HepG2 (cell line): ENCODE results near the gene DEGS1. TPM values are rescaled to one million over a fixed set of nuclear protein-coding genes. Genes with fewer than 3 reads are reported as not detected.

Experiments
- ATAC-seq: fragments of 200-7000 bp; cut with Tn5 transposase; 3 replicates; pipeline ENCODE4 v1.9.1; 2020; ENCODE audit warnings: mild to moderate bottlenecking, moderate library complexity
- BruUV-seq: library from RNA; stranded (reverse); fragments of 400-500 nt; replicated peaks from 2 replicates; lab custom pipeline; 2021; lab: Mats Ljungman, UMichigan
- CTCF ChIA-PET: fragments of 300-600 bp; formaldehyde crosslinking; extraction: SDS; loops from one replicate; lab custom pipeline; 2021; ENCODE audit warnings: low total read pairs, inconsistent platforms, low intra/inter-chr PET ratio; lab: Yijun Ruan, JAX
- POLR2A ChIA-PET: fragments of 350-600 bp; sonication (Branson Sonifier 250); formaldehyde crosslinking; loops from one replicate; lab custom pipeline; 2020; ENCODE audit warnings: antibody characterized with exemption, inconsistent platforms; lab: Yijun Ruan, JAX
- DNase-seq: peaks from one replicate; pipeline ENCODE4 v3.0.0-alpha.2; 2015; ENCODE audit warnings: low spot score
- FAIRE-seq: peaks from 3 replicates; lab custom pipeline; 2011; peaks lifted over from hg19 to GRCh38; lab: Jason Lieb, UNC
- H2AFZ ChIP-seq: one replicate; pipeline ENCODE4 v1.6.1; 2011; ENCODE audit warnings: low read length, inconsistent platforms
- H3K27ac ChIP-seq: fragments of 300-600 bp; 3 replicates; pipeline ENCODE4 v1.8.0; 2011; ENCODE audit warnings: mixed run types, mild to moderate bottlenecking, mixed read lengths, low read length, inconsistent platforms; ENCODE audit not compliant: insufficient read depth; ENCODE audit errors: extremely low read length
- H3K27me3 ChIP-seq, 2 experiments: fragments of 200-600 bp in 1 of 2; 2 replicates in 1 of 2; 3 replicates in 1 of 2; pipeline versions ENCODE4 v1.6.0 to v1.8.0; 2011; ENCODE audit warnings: low read length in 2 of 2, mild to moderate bottlenecking in 2 of 2, moderate library complexity in 2 of 2, inconsistent platforms in 1 of 2; ENCODE audit not compliant: insufficient read depth in 2 of 2, control insufficient read depth in 1 of 2
- H3K36me3 ChIP-seq, 2 experiments: fragments of 200-600 bp in 1 of 2; replicated peaks in 1 of 2; 2 replicates in 1 of 2; 3 replicates in 1 of 2; pipeline versions ENCODE4 v1.5.1 to v1.8.0; 2011; ENCODE audit warnings: low read length in 2 of 2, inconsistent platforms in 1 of 2; ENCODE audit not compliant: insufficient read depth in 2 of 2, control insufficient read depth in 1 of 2
- H3K4me1 ChIP-seq: 2 replicates; pipeline ENCODE4 v1.5.1; 2012; ENCODE audit warnings: low read length, inconsistent platforms; ENCODE audit not compliant: insufficient read depth
- H3K4me2 ChIP-seq: 2 replicates; pipeline ENCODE4 v1.6.0; 2011; ENCODE audit warnings: low read depth, low read length, inconsistent platforms
- H3K4me3 ChIP-seq, 3 experiments: fragments of 200-600 bp in 1 of 3; sonication (generic), shearing (Covaris generic) in 1 of 3; replicated peaks in 1 of 3; 2 replicates each; pipeline ENCODE4 v1.5.1; 2011 to 2016; ENCODE audit warnings: low read length in 3 of 3, inconsistent platforms in 2 of 3, low read depth in 2 of 3, mild to moderate bottlenecking in 2 of 3, control low read depth in 1 of 3, mixed read lengths in 1 of 3; ENCODE audit not compliant: insufficient read depth in 1 of 3
- H3K79me2 ChIP-seq: one replicate; pipeline ENCODE4 v1.6.1; 2011; ENCODE audit warnings: low read length, inconsistent platforms; ENCODE audit not compliant: insufficient read depth
- H3K9ac ChIP-seq: 2 replicates; pipeline ENCODE4 v1.6.0; 2011; ENCODE audit warnings: mild to moderate bottlenecking, low read depth, low read length, inconsistent platforms; ENCODE audit not compliant: insufficient read depth
- H3K9me3 ChIP-seq: 2 replicates; pipeline ENCODE4 v1.5.1; 2012; ENCODE audit warnings: mild to moderate bottlenecking, low read length
- H4K20me1 ChIP-seq: 2 replicates; pipeline ENCODE4 v1.6.0; 2011; ENCODE audit warnings: inconsistent platforms, mild to moderate bottlenecking, low read length, moderate library complexity; ENCODE audit not compliant: insufficient read depth
- ARNTL ChIP-seq: sonication (generic); formaldehyde crosslinking; IDR thresholded peaks from 2 replicates; pipeline ENCODE4 v1.4.0; 2020; ENCODE audit warnings: mild to moderate bottlenecking, missing genetic modification reagents
- CEBPB ChIP-seq: IDR thresholded peaks from 2 replicates; pipeline ENCODE4 v1.6.1; 2011; ENCODE audit warnings: low read depth, low read length, improper control_type of control experiment, borderline replicate concordance
- CEBPG ChIP-seq: IDR thresholded peaks from 2 replicates; pipeline ENCODE4 v1.6.1; 2016
- CHD4 ChIP-seq: fragments of 200-600 bp; sonication (generic); IDR thresholded peaks from 2 replicates; pipeline ENCODE4 v1.7.0; 2017; ENCODE audit warnings: mild to moderate bottlenecking, low read length, borderline replicate concordance
- HNF4A ChIP-seq: sonication (generic); formaldehyde crosslinking; IDR thresholded peaks from 2 replicates; pipeline ENCODE4 v1.4.0; 2020; ENCODE audit warnings: missing genetic modification reagents
- MTF1 ChIP-seq: sonication (generic); formaldehyde crosslinking; IDR thresholded peaks from 2 replicates; pipeline ENCODE4 v1.5.0; 2020; ENCODE audit warnings: missing genetic modification reagents
- ZMYM2 ChIP-seq: sonication (generic); formaldehyde crosslinking; IDR thresholded peaks from 2 replicates; pipeline ENCODE4 v1.8.0; 2022; ENCODE audit warnings: mild to moderate bottlenecking, missing genetic modification reagents
- ZNF329 ChIP-seq: sonication (generic); formaldehyde crosslinking; IDR thresholded peaks from 2 replicates; pipeline ENCODE4 v1.9.0; 2021; ENCODE audit warnings: low read depth, mild to moderate bottlenecking, missing genetic modification reagents
- ZNF383 ChIP-seq: sonication (generic); formaldehyde crosslinking; IDR thresholded peaks from 2 replicates; pipeline ENCODE4 v1.4.0; 2020; ENCODE audit warnings: missing genetic modification reagents, mild to moderate bottlenecking, borderline replicate concordance
- ZNF430 ChIP-seq: sonication (generic); formaldehyde crosslinking; IDR thresholded peaks from 2 replicates; pipeline ENCODE4 v1.9.0; 2021; ENCODE audit warnings: mild to moderate bottlenecking, missing genetic modification reagents
- ZNF547 ChIP-seq: sonication (generic); formaldehyde crosslinking; IDR thresholded peaks from 2 replicates; pipeline ENCODE4 v1.5.1; 2020; ENCODE audit warnings: mild to moderate bottlenecking, missing genetic modification reagents
- ZNF672 ChIP-seq: sonication (generic); formaldehyde crosslinking; IDR thresholded peaks from 2 replicates; pipeline ENCODE4 v1.8.1; 2022; ENCODE audit warnings: missing genetic modification reagents
- ZNF703 ChIP-seq: sonication (generic); formaldehyde crosslinking; IDR thresholded peaks from 2 replicates; pipeline ENCODE4 v1.5.1; 2020; ENCODE audit warnings: missing genetic modification reagents, mild to moderate bottlenecking, moderate library complexity, borderline replicate concordance
- ZNF747 ChIP-seq: sonication (generic); formaldehyde crosslinking; IDR thresholded peaks from 2 replicates; pipeline ENCODE4 v1.8.1; 2023; ENCODE audit warnings: missing genetic modification reagents, mild to moderate bottlenecking, borderline replicate concordance
- ZNF772 ChIP-seq: sonication (generic); formaldehyde crosslinking; IDR thresholded peaks from 2 replicates; pipeline ENCODE4 v1.5.0; 2020; ENCODE audit warnings: mild to moderate bottlenecking, missing genetic modification reagents
- WGBS: methylation state at CpG from one replicate; pipeline ENCODE4 v1.1.6; 2017; ENCODE audit warnings: low lambda C conversion rate; 5-methylcytosine and 5-hydroxymethylcytosine counted together
- in situ Hi-C: cut with HindIII; loops from 2 replicates; pipeline ENCODE4 v1.10.0; 2017; ENCODE audit warnings: low pct_unique_long_range_greater_than_20kb; ENCODE audit not compliant: extremely low pct_ligation_motif_present
- intact Hi-C: fragments of 100-400 bp; cut with micrococcal nuclease; formaldehyde crosslinking; loops from one replicate; pipeline ENCODE4 v1.10.0; 2022; ENCODE audit not compliant: unreplicated experiment
- polyA plus RNA-seq, 8 experiments: library from polyadenylated mRNA; depleted of rRNA in 3 of 8; stranded (reverse) in 7 of 8; unstranded in 1 of 8; fragments of >200 nt; fragmentation: Illumina TruSeq in 4 of 8; extraction: Trizol in 4 of 8; gene quantifications; 2 replicates each; pipeline versions ENCODE4 v1.2.1 to v1.2.3, GENCODE V29; 2011 to 2016; ENCODE audit warnings: low read depth in 4 of 8, missing spikeins in 1 of 8, mixed read lengths in 1 of 8; ENCODE audit not compliant: insufficient read depth in 1 of 8
- total RNA-seq, 5 experiments: library from RNA; depleted of rRNA; stranded (reverse); fragments of >200 nt; fragmentation: Illumina TruSeq; extraction: Trizol; gene quantifications; 2 replicates each; pipeline ENCODE4 v1.2.3, GENCODE V29; 2016; ENCODE audit warnings: low read depth in 1 of 5
- TF ChIP-seq, protein P1 (sequence below): sonication (generic); formaldehyde crosslinking; IDR thresholded peaks from 2 replicates; pipeline ENCODE4 v1.4.0; 2020; ENCODE audit warnings: missing genetic modification reagents, mild to moderate bottlenecking, borderline replicate concordance
- TF ChIP-seq, protein P2 (sequence below): sonication (generic); formaldehyde crosslinking; IDR thresholded peaks from 2 replicates; pipeline ENCODE4 v1.4.0; 2020; ENCODE audit warnings: missing genetic modification reagents

DEGS1 gene
- total and polyA plus RNA-seq, 2 of the 13 experiments (the other 11 are each of a cell fraction or from before 2014, with no cell fraction given), result 18.1 to 35.9 TPM

DNA sequence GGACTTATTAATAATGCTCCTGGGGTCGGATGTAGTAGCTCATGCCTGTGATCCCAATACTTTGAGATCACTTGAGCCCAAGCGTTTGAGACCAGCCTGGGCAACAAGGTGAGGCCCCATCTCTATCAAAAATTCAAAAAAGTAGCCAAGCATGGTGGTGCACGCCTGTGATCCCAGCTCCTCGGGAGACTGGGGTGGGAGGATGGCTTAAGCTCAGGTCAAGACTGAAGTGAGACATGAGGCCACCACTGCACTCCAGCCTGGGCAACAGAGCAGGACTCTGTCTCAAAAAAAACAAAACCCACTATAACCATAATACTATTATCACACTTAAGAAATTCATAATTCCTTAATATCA is 1.6 kb upstream of the DEGS1 start (continued):
- TF ChIP-seq ZNF672 (CRISPR knock-in tag) (no peak), ZNF329 (CRISPR knock-in tag) (no peak)

DNA sequence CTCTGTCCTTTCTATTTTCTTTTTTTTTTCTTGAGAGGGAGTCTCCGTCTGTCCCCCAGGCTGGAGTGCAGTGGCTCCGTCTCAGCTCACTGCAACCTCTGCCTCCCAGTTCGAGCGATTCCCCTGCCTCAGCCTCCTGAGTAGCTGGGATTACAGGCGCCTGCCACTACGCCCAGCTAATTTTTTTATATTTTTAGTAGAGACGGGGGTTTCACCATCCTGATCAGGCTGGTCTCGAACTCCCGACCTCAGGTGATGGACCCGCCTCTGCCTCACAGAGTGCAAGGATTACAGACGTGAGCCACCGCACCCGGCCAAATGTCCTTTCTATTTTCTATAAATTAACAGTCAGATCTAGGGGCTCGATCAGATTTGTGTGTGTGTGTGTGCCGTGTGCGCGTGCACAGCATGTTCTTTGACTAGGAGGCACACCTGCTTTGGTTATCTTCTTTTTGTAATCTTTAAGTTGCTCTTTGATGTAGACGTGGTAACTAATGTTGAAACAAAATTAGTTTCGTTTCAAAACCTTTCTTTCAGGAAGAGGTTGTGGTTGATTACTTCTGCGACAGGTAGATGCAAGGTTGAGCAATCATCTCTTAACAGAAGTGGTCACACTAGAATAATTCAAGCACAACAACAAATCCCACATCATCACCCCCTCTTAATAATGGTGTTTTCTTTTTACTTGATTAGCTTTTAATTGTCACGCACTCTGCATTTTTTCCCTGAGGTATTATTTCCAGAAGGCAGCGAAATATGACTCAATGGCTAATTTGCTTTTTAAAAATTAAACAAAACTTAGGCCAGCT is 779 bp upstream of the DEGS1 start:
- peak overlapping the region; percentile 75 for H3K4me2 ChIP-seq
- ATAC-seq (no peak), DNase-seq (no peak), FAIRE-seq (no peak)
- in situ Hi-C loops (no loop called here), intact Hi-C loops (no loop called here)
- H4K20me1 ChIP-seq, result 0 out of 2 replicates have a peak, but pooled peaks cover 4% of the 10 kb centered on the region
- ChIA-PET POLR2A (interaction anchor here (0.7 to 2.3 kb wide), 5 partner anchors 11 to 68 kb away, joined by 3 to 17 read pairs (median 3); partner anchors contain the start of gene FBXO28), CTCF (no interaction called here)
- peak overlapping the region; percentile 60 to 89 (median 87) for H3K4me3 ChIP-seq
- 1% methylated on average over 22 of the region's 22 CpGs for WGBS
- no peaks in the 10 kb centered on the region for H3K27me3 ChIP-seq
- H2AFZ ChIP-seq, result peak overlapping the region; percentile 90
- H3K27ac ChIP-seq, result peak overlapping the region; percentile 67
- H3K4me1 ChIP-seq, result peaks cover 33% of the 10 kb centered on the region
- no peaks in the 10 kb centered on the region for H3K9me3 ChIP-seq
- H3K36me3 ChIP-seq, result no peaks in the 10 kb centered on the region
- peaks cover 5% of the 10 kb centered on the region for H3K79me2 ChIP-seq
- TSS peak; percentile 80 for BruUV-seq
- peak overlapping the region; percentile 65 for H3K9ac ChIP-seq
- 0 out of 2 replicates have a peak, but pooled peaks have one; percentile 50 for TF ChIP-seq ZNF747 (CRISPR knock-in tag)
- TF ChIP-seq CEBPB, result peak; percentile 72; the same call in 1 of the 2 replicates
- TF ChIP-seq ZNF430 (CRISPR knock-in tag), result peak; percentile 6; the same call in 1 of the 2 replicates
- peak; percentile 80 for TF ChIP-seq CEBPG (CRISPR knock-in tag)
- TF ChIP-seq HNF4A, result no peak
- no peak for TF ChIP-seq ZNF547 (CRISPR knock-in tag)
- no peak for TF ChIP-seq ZNF703 (CRISPR knock-in tag)
- TF ChIP-seq, protein P1, sequence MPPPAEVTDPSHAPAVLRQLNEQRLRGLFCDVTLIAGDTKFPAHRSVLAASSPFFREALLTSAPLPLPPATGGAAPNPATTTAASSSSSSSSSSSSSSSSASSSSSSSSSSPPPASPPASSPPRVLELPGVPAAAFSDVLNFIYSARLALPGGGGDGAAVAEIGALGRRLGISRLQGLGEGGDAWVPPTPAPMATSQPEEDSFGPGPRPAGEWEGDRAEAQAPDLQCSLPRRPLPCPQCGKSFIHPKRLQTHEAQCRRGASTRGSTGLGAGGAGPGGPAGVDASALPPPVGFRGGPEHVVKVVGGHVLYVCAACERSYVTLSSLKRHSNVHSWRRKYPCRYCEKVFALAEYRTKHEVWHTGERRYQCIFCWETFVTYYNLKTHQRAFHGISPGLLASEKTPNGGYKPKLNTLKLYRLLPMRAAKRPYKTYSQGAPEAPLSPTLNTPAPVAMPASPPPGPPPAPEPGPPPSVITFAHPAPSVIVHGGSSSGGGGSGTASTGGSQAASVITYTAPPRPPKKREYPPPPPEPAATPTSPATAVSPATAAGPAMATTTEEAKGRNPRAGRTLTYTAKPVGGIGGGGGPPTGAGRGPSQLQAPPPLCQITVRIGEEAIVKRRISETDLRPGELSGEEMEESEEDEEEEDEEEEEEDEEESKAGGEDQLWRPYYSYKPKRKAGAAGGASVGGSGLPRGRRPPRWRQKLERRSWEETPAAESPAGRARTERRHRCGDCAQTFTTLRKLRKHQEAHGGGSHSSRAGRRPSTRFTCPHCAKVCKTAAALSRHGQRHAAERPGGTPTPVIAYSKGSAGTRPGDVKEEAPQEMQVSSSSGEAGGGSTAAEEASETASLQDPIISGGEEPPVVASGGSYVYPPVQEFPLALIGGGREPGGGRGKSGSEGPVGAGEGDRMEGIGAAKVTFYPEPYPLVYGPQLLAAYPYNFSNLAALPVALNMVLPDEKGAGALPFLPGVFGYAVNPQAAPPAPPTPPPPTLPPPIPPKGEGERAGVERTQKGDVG (CRISPR knock-in tag), result no peak
- TF ChIP-seq CHD4, result peak; percentile 81; the same call in 1 of the 2 replicates
- TF ChIP-seq, protein P2, sequence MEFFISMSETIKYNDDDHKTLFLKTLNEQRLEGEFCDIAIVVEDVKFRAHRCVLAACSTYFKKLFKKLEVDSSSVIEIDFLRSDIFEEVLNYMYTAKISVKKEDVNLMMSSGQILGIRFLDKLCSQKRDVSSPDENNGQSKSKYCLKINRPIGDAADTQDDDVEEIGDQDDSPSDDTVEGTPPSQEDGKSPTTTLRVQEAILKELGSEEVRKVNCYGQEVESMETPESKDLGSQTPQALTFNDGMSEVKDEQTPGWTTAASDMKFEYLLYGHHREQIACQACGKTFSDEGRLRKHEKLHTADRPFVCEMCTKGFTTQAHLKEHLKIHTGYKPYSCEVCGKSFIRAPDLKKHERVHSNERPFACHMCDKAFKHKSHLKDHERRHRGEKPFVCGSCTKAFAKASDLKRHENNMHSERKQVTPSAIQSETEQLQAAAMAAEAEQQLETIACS (CRISPR knock-in tag), result peak; percentile 59; the same call in 1 of the 2 replicates
- TF ChIP-seq MTF1 (CRISPR knock-in tag), result no peak
- 0 out of 2 replicates have a peak, but pooled peaks have one; percentile 6 for TF ChIP-seq ZNF383 (CRISPR knock-in tag)
- TF ChIP-seq ZMYM2 (CRISPR knock-in tag), result 0 out of 2 replicates have a peak, but pooled peaks have one; percentile 26
- TF ChIP-seq ZNF772 (CRISPR knock-in tag), result peak; percentile 60
- no peak; the same call in 1 of the 2 replicates for TF ChIP-seq ARNTL (CRISPR knock-in tag)
